ENCODE results near the gene CAMK2G.

The CAMK2G gene

GRCh38 chr10:73785211-73785720, 89.1 kb downstream of the CAMK2G start, which contains the start of gene ZSWIM8:
Gene ZSWIM8 (plus strand): TSS chr10:73785606. CDS start chr10:73785879, 273 bp downstream.
- H3K9me3 ChIP-seq: no peaks in the 10 kb centered on the region
- H3K4me1 ChIP-seq: no peaks in the 10 kb centered on the region; the same call in 1 of the 2 replicates
- no peak for TF ChIP-seq CTCF (IDR thresholded peaks at IDR 0.05; ENCODE audit: low read depth, low read length)
- H3K27me3 ChIP-seq: no peaks in the 10 kb centered on the region
- H3K36me3 ChIP-seq: peaks cover 3% of the 10 kb centered on the region; the same call in 1 of the 2 replicates
- H3K4me3 ChIP-seq (ENCODE audit: low read depth, low read length): peak within 1 kb of the TSS; percentile 79
- peak; percentile 86 for DNase-seq

GRCh38 chr10:73782749-73783085, 91.6 kb downstream of the CAMK2G start:
- Histone ChIP-seq H3K4me1 (no peaks in the 10 kb centered on the region; the same call in 1 of the 2 replicates), H3K27me3 (no peaks in the 10 kb centered on the region), H3K4me3 (ENCODE audit: low read depth, low read length) (peak overlapping the region; percentile 89), H3K9me3 (no peaks in the 10 kb centered on the region), H3K36me3 (peaks cover 5% of the 10 kb centered on the region)
- TF ChIP-seq CTCF (IDR thresholded peaks at IDR 0.05; ENCODE audit: low read depth, low read length): no peak
- DNase-seq: no peak

- TF ChIP-seq CTCF (IDR thresholded peaks at IDR 0.05; ENCODE audit: low read depth, low read length): no peak
Observed at GRCh38 chr10:73781879-73782748, 92.2 kb downstream of the CAMK2G start, which contains the start of gene CHCHD1. Gene CHCHD1 (plus strand): TSS chr10:73782048. CDS start chr10:73782076, 28 bp downstream.

GRCh38 chr10:73781548-73781878, 92.8 kb downstream of the CAMK2G start:
- Histone ChIP-seq H3K36me3 (peaks cover 5% of the 10 kb centered on the region), H3K4me1 (no peaks in the 10 kb centered on the region; the same call in 1 of the 2 replicates), H3K27me3 (no peaks in the 10 kb centered on the region), H3K9me3 (no peaks in the 10 kb centered on the region), H3K4me3 (ENCODE audit: low read depth, low read length) (peak overlapping the region; percentile 89)
- TF ChIP-seq CTCF (IDR thresholded peaks at IDR 0.05; ENCODE audit: low read depth, low read length): no peak
- no peak for DNase-seq

More at GRCh38 chr10:73781879-73782748, 92.2 kb downstream of the CAMK2G start, which contains the start of gene CHCHD1:
- DNase-seq: peak; percentile 94
- no peaks in the 10 kb centered on the region for H3K9me3 ChIP-seq
- H3K27me3 ChIP-seq: no peaks in the 10 kb centered on the region
- peak within 1 kb of the TSS; percentile 89 for H3K4me3 ChIP-seq (ENCODE audit: low read depth, low read length)
- peaks cover 5% of the 10 kb centered on the region for H3K36me3 ChIP-seq
- no peaks in the 10 kb centered on the region; the same call in 1 of the 2 replicates for H3K4me1 ChIP-seq

GRCh38 chr10:73780966-73781365, 93.4 kb downstream of the CAMK2G start:
- DNase-seq: no peak
- Histone ChIP-seq H3K4me3 (ENCODE audit: low read depth, low read length) (peak overlapping the region; percentile 89), H3K9me3 (no peaks in the 10 kb centered on the region), H3K27me3 (no peaks in the 10 kb centered on the region), H3K4me1 (no peaks in the 10 kb centered on the region; the same call in 1 of the 2 replicates), H3K36me3 (peaks cover 5% of the 10 kb centered on the region)
- TF ChIP-seq CTCF (IDR thresholded peaks at IDR 0.05; ENCODE audit: low read depth, low read length): no peak

GRCh38 chr10:73780301-73780700, 94.1 kb downstream of the CAMK2G start:
- Histone ChIP-seq H3K4me3 (ENCODE audit: low read depth, low read length) (peak overlapping the region; percentile 89), H3K27me3 (no peaks in the 10 kb centered on the region), H3K4me1 (peaks cover under 1% of the 10 kb centered on the region), H3K9me3 (no peaks in the 10 kb centered on the region), H3K36me3 (peaks cover 9% of the 10 kb centered on the region)
- no peak for DNase-seq
- no peak for TF ChIP-seq CTCF (IDR thresholded peaks at IDR 0.05; ENCODE audit: low read depth, low read length)

All from BE2C (cell line).